GM12875 (cell line): ENCODE measurements around the gene POP7.

ENCODE experiments used
- H3K4me3 ChIP-seq: one replicate; pipeline ENCODE4 v1.5.1; 2011; ENCODE audit warnings: low read depth, low read length, control low read depth
- CTCF ChIP-seq: IDR thresholded peaks from 2 replicates; pipeline ENCODE4 v1.5.1; 2011; ENCODE audit warnings: low read depth, mild to moderate bottlenecking, control low read depth, inconsistent platforms, low read length, moderate library complexity, borderline replicate concordance; ENCODE audit not compliant: insufficient read depth

Gene POP7

GRCh38 chr7:100676501-100677306, 29.2 kb upstream of the POP7 start:
- no peak for TF ChIP-seq CTCF
- H3K4me3 ChIP-seq = no peak overlapping the region

GRCh38 chr7:100677308-100678267, 28.3 kb upstream of the POP7 start:
- H3K4me3 ChIP-seq = no peak overlapping the region
- no peak for TF ChIP-seq CTCF

- TF ChIP-seq CTCF = no peak
- no peak overlapping the region for H3K4me3 ChIP-seq
These were observed 27.5 kb upstream of the POP7 start for GRCh38 chr7:100678291-100678984.

- no peak for TF ChIP-seq CTCF
- no peak overlapping the region for H3K4me3 ChIP-seq
These were observed 26.6 kb upstream of the POP7 start for GRCh38 chr7:100679129-100679926.

GRCh38 chr7:100679927-100680575, 25.9 kb upstream of the POP7 start:
- TF ChIP-seq CTCF = no peak
- no peak overlapping the region for H3K4me3 ChIP-seq
